Erythroblast (primary cell): ENCODE results near the gene TSLP.

Experiments used
- GATA1 ChIP-seq: IDR thresholded peaks from 2 replicates; pipeline ENCODE4 v1.6.1; 2011; ENCODE audit warnings: low read depth, mild to moderate bottlenecking, control low read depth, low read length, moderate library complexity
- POLR2A ChIP-seq: IDR thresholded peaks from 2 replicates; pipeline ENCODE4 v1.6.1; 2011; ENCODE audit warnings: mild to moderate bottlenecking, low read length

- TF ChIP-seq POLR2A (no peak), GATA1 (no peak)
Measured at GRCh38 chr5:111126896-111127295, 55.4 kb downstream of the TSLP start.
